22Rv1 (cell line): ENCODE measurements around the gene ESYT2.

Experiments used
- ZFX ChIP-seq: fragments of 450-650 bp; IDR thresholded peaks from 2 replicates; pipeline ENCODE4 v1.6.1; 2017; ENCODE audit warnings: antibody characterized with exemption, borderline replicate concordance
- TF ChIP-seq, protein P1 (sequence below): fragments of 450-650 bp; IDR thresholded peaks from 2 replicates; pipeline ENCODE4 v1.5.1; 2017; ENCODE audit warnings: mild to moderate bottlenecking

DNA sequence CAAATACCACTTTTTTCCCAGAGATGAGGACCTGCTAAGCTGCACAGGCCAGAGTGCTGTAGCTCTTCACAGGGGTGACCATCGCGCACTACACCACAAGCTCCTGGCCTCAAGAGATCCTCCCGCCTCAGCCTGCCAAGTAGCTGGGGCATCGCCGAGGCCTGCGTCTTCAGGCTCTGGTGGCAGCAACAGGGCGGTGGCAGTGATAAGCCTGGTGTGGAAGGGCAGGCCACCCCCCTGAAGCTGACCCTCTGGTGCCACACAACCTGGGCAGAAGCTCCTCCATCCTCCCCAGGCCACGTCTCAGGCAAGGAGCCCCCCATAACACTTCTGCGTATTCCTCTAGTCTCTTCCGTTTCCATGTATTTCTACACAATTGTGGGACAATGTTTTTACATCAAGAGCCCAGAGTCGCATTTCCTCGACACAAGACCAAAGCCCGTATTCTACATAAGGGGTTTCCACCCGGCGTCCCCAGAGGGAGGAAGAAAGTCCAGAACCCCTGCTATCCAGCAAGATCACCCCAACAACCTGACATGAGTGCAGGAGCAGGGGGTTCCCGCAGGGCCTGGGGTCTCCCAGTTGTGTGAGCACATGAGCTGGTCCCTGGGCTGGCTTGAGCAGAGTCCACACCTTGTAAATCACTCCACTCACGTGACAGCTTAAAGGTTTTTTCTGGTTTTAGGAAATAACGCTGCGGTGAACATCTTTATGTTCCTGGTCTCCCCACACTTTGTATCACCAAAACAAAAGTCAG, 87.1 kb downstream of the ESYT2 start:
- TF ChIP-seq, protein P1, sequence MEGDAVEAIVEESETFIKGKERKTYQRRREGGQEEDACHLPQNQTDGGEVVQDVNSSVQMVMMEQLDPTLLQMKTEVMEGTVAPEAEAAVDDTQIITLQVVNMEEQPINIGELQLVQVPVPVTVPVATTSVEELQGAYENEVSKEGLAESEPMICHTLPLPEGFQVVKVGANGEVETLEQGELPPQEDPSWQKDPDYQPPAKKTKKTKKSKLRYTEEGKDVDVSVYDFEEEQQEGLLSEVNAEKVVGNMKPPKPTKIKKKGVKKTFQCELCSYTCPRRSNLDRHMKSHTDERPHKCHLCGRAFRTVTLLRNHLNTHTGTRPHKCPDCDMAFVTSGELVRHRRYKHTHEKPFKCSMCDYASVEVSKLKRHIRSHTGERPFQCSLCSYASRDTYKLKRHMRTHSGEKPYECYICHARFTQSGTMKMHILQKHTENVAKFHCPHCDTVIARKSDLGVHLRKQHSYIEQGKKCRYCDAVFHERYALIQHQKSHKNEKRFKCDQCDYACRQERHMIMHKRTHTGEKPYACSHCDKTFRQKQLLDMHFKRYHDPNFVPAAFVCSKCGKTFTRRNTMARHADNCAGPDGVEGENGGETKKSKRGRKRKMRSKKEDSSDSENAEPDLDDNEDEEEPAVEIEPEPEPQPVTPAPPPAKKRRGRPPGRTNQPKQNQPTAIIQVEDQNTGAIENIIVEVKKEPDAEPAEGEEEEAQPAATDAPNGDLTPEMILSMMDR = no peak
- TF ChIP-seq ZFX = no peak
